B cell (primary cell): ENCODE data around the gene GLIS1.

Source experiments
- CTCF ChIP-seq: fragments of 200-600 bp; IDR thresholded peaks from one replicate; pipeline ENCODE4 v1.8.0; 2022; ENCODE audit warnings: antibody characterized with exemption, mild to moderate bottlenecking
- EZH2 ChIP-seq: IDR thresholded peaks from 2 replicates; pipeline ENCODE4 v1.6.1; 2012; ENCODE audit warnings: borderline replicate concordance, low read depth, mild to moderate bottlenecking, moderate library complexity, low read length; ENCODE audit not compliant: insufficient read depth, poor library complexity, severe bottlenecking

GRCh38 chr1:53545663-53546408 is 193.1 kb downstream of the GLIS1 start:
- TF ChIP-seq CTCF (no peak), EZH2 (no peak)
